Measurements from ENCODE around the gene ERICH6B. TPM values are rescaled to one million over a fixed set of nuclear protein-coding genes. Genes with fewer than 3 reads are reported as not detected.
A peak's percentile ranks its signal among the peaks of the same experiment; 100 is the strongest.

The ERICH6B gene
- total and polyA plus RNA-seq, 2 experiments from 2014 or later, result 0.52 TPM; not detected in 1

DNA sequence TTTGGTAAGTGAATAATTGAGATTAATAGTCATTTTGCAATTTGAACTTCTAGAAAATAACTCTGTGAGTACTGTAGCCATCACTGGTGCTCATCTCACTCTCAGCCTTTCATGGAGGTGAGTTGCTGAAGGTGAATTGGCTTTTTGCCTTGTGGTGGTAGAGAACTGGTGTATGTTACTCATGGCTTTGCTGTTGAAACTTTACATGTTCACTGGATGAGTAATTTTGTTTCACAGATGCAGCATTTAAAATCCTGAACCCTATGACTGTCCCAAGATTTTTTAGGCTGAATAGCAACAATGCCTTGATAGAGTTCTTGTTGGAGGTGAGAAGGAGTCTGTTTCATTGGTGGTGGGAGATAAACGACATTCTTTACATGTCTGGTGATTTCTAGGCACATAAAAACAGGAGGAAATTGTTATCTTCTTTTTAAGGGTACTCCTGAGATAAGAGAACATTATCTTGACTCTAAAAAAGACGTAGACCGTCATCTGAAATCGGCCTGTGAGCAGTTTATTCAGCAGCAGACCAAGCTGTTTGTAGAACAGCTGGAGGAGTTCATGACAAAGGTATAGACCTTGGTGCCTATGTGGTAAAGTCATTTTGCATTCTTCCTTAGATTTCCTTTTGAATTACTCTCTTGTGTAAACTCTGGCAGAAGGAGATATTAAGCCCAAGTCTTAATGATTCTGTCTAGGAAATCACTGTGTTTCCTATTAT lies 96.9 kb downstream of the ERICH6B start:
- DNase-seq (ENCODE audit: low spot score), result no peak
- Histone ChIP-seq H3K79me2 (no peaks in the 10 kb centered on the region), H4K20me1 (ENCODE audit: insufficient read depth, poor library complexity, severe bottlenecking) (no peaks in the 10 kb centered on the region), H3K27ac (peak overlapping the region; percentile 35), H3K27me3 (no peaks in the 10 kb centered on the region), H3K4me3 (no peak overlapping the region), H3K36me3 (replicated peaks; ENCODE audit: insufficient read depth, low read depth) (no peaks in the 10 kb centered on the region), H3K4me1 (ENCODE audit: insufficient read depth) (peaks cover 10% of the 10 kb centered on the region), H2AFZ (no peak overlapping the region), H3K9me2 (replicated peaks; ENCODE audit: insufficient read depth) (no peaks in the 10 kb centered on the region), H3K4me2 (no peak overlapping the region), H3K9me3 (ENCODE audit: low read depth) (no peaks in the 10 kb centered on the region)
- TF ChIP-seq EZH2phosphoT487 (IDR thresholded peaks at IDR 0.05; ENCODE audit: low read depth, severe bottlenecking, unreplicated experiment) (no peak), EZH2 (IDR thresholded peaks at IDR 0.05; ENCODE audit: borderline replicate concordance) (no peak)
- TF ChIP-seq, protein P1, sequence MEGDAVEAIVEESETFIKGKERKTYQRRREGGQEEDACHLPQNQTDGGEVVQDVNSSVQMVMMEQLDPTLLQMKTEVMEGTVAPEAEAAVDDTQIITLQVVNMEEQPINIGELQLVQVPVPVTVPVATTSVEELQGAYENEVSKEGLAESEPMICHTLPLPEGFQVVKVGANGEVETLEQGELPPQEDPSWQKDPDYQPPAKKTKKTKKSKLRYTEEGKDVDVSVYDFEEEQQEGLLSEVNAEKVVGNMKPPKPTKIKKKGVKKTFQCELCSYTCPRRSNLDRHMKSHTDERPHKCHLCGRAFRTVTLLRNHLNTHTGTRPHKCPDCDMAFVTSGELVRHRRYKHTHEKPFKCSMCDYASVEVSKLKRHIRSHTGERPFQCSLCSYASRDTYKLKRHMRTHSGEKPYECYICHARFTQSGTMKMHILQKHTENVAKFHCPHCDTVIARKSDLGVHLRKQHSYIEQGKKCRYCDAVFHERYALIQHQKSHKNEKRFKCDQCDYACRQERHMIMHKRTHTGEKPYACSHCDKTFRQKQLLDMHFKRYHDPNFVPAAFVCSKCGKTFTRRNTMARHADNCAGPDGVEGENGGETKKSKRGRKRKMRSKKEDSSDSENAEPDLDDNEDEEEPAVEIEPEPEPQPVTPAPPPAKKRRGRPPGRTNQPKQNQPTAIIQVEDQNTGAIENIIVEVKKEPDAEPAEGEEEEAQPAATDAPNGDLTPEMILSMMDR (IDR thresholded peaks at IDR 0.05; ENCODE audit: poor library complexity), result no peak
- WGBS (ENCODE audit: low lambda C conversion rate, missing lambda C conversion rate), result 23% methylated on average over 4 of the region's 4 CpGs

DNA sequence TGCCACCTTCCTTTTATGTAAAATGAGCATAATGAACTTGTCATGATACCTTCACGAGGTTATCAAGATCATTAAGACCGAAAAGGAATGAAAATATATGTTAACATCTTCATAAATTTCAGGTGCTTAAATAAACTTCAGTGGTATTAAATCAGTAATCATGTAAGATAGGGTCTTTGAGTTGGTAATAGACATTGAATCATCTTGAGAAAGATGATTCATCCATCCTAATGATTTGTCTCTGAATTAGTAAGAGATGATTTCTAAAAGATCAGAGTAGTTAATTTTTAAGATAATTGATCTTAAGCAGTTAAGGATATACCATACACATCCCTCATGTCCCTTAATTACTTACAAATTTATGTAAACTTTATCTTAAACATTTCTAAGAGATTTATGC lies 98.8 kb downstream of the ERICH6B start:
- H3K27me3 ChIP-seq, result no peaks in the 10 kb centered on the region
- no peaks in the 10 kb centered on the region for H3K9me3 ChIP-seq (ENCODE audit: low read depth)
- H4K20me1 ChIP-seq (ENCODE audit: insufficient read depth, poor library complexity, severe bottlenecking), result no peaks in the 10 kb centered on the region
- TF ChIP-seq, protein P1 (IDR thresholded peaks at IDR 0.05; ENCODE audit: poor library complexity), result no peak
- TF ChIP-seq EZH2 (IDR thresholded peaks at IDR 0.05; ENCODE audit: borderline replicate concordance) (no peak), EZH2phosphoT487 (IDR thresholded peaks at IDR 0.05; ENCODE audit: low read depth, severe bottlenecking, unreplicated experiment) (no peak)
- no peak overlapping the region for H2AFZ ChIP-seq
- no peak overlapping the region for H3K4me3 ChIP-seq
- peaks cover 10% of the 10 kb centered on the region for H3K4me1 ChIP-seq (ENCODE audit: insufficient read depth)
- no peaks in the 10 kb centered on the region for H3K36me3 ChIP-seq (replicated peaks; ENCODE audit: insufficient read depth, low read depth)
- no peak for DNase-seq (ENCODE audit: low spot score)
- 95% methylated on average over 2 of the region's 2 CpGs for WGBS (ENCODE audit: low lambda C conversion rate, missing lambda C conversion rate)
- no peak overlapping the region for H3K27ac ChIP-seq
- H3K9me2 ChIP-seq (replicated peaks; ENCODE audit: insufficient read depth), result no peaks in the 10 kb centered on the region
- no peaks in the 10 kb centered on the region for H3K79me2 ChIP-seq
- H3K4me2 ChIP-seq, result no peak overlapping the region

- no peak for DNase-seq (ENCODE audit: low spot score)
- Histone ChIP-seq H3K9me3 (ENCODE audit: low read depth) (no peaks in the 10 kb centered on the region), H3K4me1 (ENCODE audit: insufficient read depth) (no peaks in the 10 kb centered on the region), H3K9me2 (replicated peaks; ENCODE audit: insufficient read depth) (no peaks in the 10 kb centered on the region), H3K27me3 (no peaks in the 10 kb centered on the region), H3K79me2 (no peaks in the 10 kb centered on the region), H2AFZ (no peak overlapping the region), H3K4me2 (no peak overlapping the region), H3K27ac (no peak overlapping the region), H3K36me3 (replicated peaks; ENCODE audit: insufficient read depth, low read depth) (no peaks in the 10 kb centered on the region), H4K20me1 (ENCODE audit: insufficient read depth, poor library complexity, severe bottlenecking) (no peaks in the 10 kb centered on the region), H3K4me3 (no peak overlapping the region)
- TF ChIP-seq EZH2phosphoT487 (IDR thresholded peaks at IDR 0.05; ENCODE audit: low read depth, severe bottlenecking, unreplicated experiment) (no peak), EZH2 (IDR thresholded peaks at IDR 0.05; ENCODE audit: borderline replicate concordance) (no peak)
- TF ChIP-seq, protein P1 (IDR thresholded peaks at IDR 0.05; ENCODE audit: poor library complexity), result no peak
- WGBS (ENCODE audit: low lambda C conversion rate, missing lambda C conversion rate), result 92% methylated on average over 1 of the region's 1 CpG
Measured at GRCh38 chr13:45512098-45512496, 103.4 kb downstream of the ERICH6B start.
